Muscle of back (tissue), 11 donors: ENCODE data around the gene IGFBP5. TPM values are rescaled to one million over a fixed set of nuclear protein-coding genes. Genes with fewer than 3 reads are reported as not detected.

Source experiments
- DNase-seq, 3 donors: peaks; one replicate each; pipeline versions ENCODE4 v3.0.0 to v3.0.0-alpha.2; 2013
- polyA plus RNA-seq, 10 donors: library from polyadenylated mRNA; unstranded; fragments of 120-200 nt; gene quantifications; one replicate each; pipeline ENCODE4 v1.2.1, GENCODE V29; 2013; ENCODE audit not compliant: insufficient read length in 10 of 10

Gene IGFBP5
- polyA plus RNA-seq, 10 donors, result 360 to 578 (median 472) TPM

DNA sequence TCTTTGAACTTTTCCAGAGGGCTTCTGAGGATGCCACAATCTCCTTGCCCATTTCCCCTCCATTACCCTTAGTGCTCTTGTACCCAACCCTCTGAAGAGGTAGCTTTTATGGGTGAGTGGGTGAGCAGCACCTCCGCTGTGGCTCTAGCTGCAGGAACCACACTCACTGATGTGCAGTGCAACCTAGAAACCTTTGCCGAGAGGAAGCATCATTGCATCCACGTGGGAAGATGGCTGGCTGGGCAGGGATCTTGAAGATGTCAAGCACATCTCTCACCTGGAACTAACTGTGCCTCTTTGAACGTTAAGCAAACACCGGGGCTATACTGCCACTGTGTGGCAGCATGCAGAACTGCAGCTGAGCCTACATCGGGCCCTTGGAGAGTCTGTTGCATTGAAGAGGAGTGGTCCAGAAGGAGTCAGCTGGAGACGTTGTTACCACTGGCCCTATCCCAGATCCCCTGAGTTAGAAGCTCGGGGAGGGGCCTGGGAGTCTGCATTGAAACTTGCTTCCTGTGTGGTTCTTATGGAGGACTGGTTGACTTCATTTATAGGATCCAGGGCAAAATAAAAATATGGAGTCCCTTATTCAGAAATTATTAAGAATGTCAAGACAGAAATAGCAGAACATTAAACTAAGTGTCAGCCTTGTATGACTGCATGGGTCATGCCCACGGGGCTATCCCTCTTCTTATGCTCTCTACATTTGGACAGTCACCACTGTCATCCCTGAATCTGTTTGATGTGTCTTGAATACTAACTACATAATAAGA is 28.7 kb downstream of the IGFBP5 start:
- DNase-seq, result peak; percentile 69 to 88 (median 81)

- DNase-seq, result peak in 1 of 3 donors; percentile 71
Observed at GRCh38 chr2:216665717-216666116, 29.6 kb downstream of the IGFBP5 start.

DNA sequence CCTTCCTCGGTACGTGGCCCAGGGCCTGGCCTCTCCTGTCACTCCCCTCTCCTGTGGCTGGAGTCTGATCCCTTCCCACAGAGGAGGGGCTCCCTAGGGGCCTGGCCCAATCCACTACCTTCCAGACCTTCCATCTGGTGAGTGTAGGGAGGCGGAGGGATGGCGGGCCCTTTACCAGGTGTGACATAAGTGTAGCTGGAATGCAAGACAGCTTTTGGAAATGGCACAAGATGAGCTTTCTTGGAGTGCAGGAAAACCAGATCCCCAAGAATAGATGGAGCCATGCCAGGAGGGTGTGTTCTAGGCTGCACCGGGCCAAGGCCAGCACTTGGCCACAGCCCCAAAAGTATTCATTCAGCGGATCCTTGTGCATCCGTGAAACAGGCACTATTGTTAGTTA is 30.1 kb downstream of the IGFBP5 start:
- DNase-seq, result peak in 2 of 3 donors; percentile 47 to 64

GRCh38 chr2:216664593-216665034 is 30.7 kb downstream of the IGFBP5 start:
- no peak for DNase-seq

DNA sequence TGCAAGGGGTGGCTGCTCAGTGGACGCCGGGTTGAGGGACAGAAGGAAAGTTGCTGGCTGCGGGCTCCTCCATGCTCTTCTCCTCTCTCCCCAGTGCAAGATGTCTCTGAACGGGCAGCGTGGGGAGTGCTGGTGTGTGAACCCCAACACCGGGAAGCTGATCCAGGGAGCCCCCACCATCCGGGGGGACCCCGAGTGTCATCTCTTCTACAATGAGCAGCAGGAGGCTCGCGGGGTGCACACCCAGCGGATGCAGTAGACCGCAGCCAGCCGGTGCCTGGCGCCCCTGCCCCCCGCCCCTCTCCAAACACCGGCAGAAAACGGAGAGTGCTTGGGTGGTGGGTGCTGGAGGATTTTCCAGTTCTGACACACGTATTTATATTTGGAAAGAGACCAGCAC is 31.5 kb downstream of the IGFBP5 start:
- DNase-seq, result no peak

DNA sequence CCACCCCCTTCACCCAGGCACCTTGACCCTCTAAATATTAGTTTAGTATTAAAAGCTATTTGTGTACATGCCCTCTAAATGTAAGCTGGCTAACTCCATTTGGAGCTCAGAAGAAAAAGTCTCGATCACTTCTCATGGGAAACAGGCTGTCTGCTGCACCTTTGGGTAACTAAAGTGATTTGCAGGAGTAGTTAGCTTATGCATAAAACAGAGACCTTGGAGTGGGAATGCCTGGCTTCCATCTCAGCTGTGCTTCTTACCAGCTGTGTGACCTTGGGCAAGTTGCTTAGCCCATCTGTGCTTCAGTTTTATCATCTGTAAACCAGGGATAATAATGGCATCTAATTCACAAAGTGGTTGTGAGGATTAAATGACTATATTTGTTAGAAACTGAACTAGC is 32.2 kb downstream of the IGFBP5 start:
- no peak for DNase-seq

- no peak for DNase-seq
Observed at GRCh38 chr2:216661639-216662375, 33.5 kb downstream of the IGFBP5 start.

DNA sequence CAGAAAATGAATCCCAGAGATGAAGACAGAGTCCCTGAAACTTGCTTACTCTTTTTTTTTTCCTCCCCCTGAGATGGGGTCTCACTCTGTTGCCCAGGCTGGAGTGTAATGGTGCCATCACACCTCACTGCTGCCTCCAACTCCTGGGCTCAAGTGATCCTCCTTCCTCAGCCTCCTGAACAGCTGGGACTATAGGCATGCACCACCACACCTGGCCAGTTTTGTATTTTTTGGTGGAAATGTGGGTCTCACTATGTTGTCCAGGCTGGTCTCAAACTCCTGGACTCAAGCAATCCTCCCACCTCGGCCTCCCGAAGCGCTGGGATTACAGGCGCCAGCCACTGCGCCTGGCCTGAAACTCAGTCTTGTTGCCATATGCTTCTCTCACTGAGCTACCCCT is 34.3 kb downstream of the IGFBP5 start:
- no peak for DNase-seq

DNA sequence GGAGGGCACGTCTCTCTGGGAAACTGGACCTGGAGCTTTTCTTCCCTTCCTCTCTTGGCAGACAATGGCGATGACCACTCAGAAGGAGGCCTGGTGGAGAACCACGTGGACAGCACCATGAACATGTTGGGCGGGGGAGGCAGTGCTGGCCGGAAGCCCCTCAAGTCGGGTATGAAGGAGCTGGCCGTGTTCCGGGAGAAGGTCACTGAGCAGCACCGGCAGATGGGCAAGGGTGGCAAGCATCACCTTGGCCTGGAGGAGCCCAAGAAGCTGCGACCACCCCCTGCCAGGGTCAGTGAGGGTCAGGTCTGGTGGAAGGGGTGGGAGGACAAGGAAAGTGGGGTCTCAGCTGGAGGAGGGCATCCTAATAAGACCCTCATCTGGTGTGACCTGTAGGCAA is 34.9 kb downstream of the IGFBP5 start:
- DNase-seq, result no peak

- DNase-seq, result no peak
Observed at GRCh38 chr2:216659276-216659675, 36.1 kb downstream of the IGFBP5 start.

GRCh38 chr2:216658757-216659156 is 36.6 kb downstream of the IGFBP5 start:
- DNase-seq, result no peak

GRCh38 chr2:216657980-216658379 is 37.4 kb downstream of the IGFBP5 start:
- no peak for DNase-seq

- DNase-seq, result no peak
Observed at GRCh38 chr2:216657086-216657855, 38.1 kb downstream of the IGFBP5 start.

- no peak for DNase-seq
Observed at GRCh38 chr2:216654528-216655052, 40.8 kb downstream of the IGFBP5 start.

- DNase-seq, result no peak
Observed at GRCh38 chr2:216653931-216654365, 41.4 kb downstream of the IGFBP5 start.

DNA sequence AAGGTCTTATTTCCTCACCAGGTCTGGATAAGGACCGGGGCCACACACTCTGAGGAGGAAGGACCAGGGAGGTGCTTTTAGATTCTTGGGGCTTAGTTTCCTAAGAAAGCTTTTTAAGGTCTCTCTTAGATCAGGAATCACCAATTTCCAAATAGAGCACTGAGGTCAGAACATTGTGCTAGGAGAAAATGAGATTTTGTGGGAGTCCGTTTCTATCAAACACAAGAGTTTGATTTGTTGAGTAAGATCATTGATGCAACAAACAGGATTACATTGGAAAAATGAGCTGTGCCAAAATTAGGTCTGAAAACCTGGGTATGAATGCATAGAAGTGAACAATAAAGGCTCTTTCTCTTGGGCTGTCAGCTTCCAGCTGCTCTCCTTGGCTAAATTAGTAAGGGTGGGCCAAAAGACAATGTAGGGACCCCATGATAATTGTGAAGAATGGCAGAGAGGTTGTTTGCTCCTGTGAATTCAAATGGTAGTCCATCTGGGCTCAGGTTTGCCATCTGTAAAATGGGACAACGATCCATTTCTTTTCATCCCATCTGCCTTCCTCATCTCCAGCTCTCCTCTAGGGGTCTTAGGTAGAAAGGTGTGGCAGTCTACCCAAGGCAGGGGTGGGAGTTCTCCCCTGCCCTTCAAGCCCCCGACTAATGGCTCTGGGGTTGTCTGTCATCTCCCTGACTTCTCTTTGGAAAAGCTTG is 42.1 kb downstream of the IGFBP5 start:
- no peak for DNase-seq

- DNase-seq, result no peak
Observed at GRCh38 chr2:216652566-216652965, 42.8 kb downstream of the IGFBP5 start.

- DNase-seq, result peak in 2 of 3 donors; percentile 38 to 69
Observed at GRCh38 chr2:216651351-216651881, 43.9 kb downstream of the IGFBP5 start.

DNA sequence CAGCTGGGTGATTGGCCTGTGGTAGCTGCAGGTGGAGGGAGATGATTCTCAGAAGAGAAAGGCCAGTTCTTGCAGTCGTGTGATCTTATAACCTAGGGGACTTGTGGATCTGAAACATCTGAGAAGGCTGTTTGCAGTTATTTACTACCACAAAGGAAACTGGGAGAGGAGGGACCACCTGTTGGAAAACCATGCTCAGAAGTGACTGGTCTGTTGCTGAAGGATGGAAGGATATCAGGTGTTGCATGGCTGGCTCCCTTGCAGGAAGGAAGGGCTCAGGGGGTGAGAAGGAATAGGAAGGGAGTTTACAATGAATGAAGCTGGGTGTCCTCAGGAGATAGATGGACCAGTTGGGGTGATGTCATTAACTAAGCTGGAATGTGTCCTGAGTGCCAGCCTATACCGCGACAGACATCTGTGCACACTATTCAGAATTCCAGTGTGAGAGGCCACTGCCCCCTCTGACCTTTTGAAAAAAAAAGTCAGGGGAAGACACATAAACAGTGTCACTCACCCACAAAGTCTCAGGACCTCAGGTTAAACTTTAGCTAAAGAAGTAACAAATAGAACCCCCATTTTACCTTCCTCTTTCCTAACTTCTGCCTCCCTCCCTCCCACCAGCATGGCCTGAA is 44.6 kb downstream of the IGFBP5 start:
- no peak for DNase-seq

- no peak for DNase-seq
Observed at GRCh38 chr2:216649574-216649973, 45.8 kb downstream of the IGFBP5 start.

DNA sequence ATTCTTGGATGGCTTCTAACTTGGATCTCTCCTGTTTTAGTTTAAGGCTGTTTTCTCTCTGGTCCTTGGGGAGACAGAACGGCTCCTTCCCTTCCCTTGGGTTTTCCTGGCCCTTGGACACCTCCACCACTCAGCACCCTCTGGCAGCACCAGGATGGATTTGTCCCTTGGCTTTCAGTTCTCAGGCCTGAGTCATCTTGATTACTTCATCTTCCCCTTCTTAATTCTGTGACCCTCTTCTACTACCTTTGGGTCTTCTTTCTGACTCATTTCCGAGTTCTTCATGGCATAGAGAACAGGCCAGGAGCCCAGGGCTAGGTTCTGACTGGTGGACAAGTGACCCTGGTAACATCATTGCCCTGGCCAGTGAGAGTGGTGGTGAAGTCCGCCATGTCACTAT is 47.2 kb downstream of the IGFBP5 start:
- DNase-seq, result no peak
